ACC112 (cell line): ENCODE data around the gene ADAMTS1.

ENCODE experiments used
- H2AFZ ChIP-seq: fragments of 200-600 bp; sonication (generic); one replicate; pipeline ENCODE4 v1.6.0; 2017; ENCODE audit warnings: antibody characterized with exemption, low read length; ENCODE audit not compliant: unreplicated experiment
- H3K27ac ChIP-seq: fragments of 200-600 bp; sonication (generic); 2 replicates; pipeline ENCODE4 v1.5.1; 2014; ENCODE audit warnings: low read depth, mild to moderate bottlenecking, antibody characterized with exemption, low read length, moderate library complexity
- H3K27me3 ChIP-seq: fragments of 200-600 bp; sonication (generic); 2 replicates; pipeline ENCODE4 v1.6.1; 2014; ENCODE audit warnings: mild to moderate bottlenecking, antibody characterized with exemption, low read length, moderate library complexity, mixed read lengths; ENCODE audit not compliant: insufficient read depth
- H3K36me3 ChIP-seq: fragments of 200-600 bp; sonication (generic); 2 replicates; pipeline ENCODE4 v1.6.1; 2016; ENCODE audit warnings: mild to moderate bottlenecking, antibody characterized with exemption, low read length, moderate library complexity, mixed read lengths; ENCODE audit not compliant: insufficient read depth
- H3K4me1 ChIP-seq: fragments of 200-600 bp; sonication (generic); one replicate; pipeline ENCODE4 v1.6.1; 2016; ENCODE audit warnings: low read length, mixed read lengths; ENCODE audit not compliant: insufficient read depth, unreplicated experiment, control insufficient read depth
- H3K4me3 ChIP-seq: fragments of 200-600 bp; sonication (generic); 2 replicates; pipeline ENCODE4 v1.5.1; 2014; ENCODE audit warnings: mild to moderate bottlenecking, low read depth, low read length
- H3K79me2 ChIP-seq: fragments of 200-600 bp; sonication (generic); one replicate; pipeline ENCODE4 v1.6.0; 2016; ENCODE audit warnings: low read length; ENCODE audit not compliant: control insufficient read depth, unreplicated experiment, insufficient read depth

ADAMTS1 gene

GRCh38 chr21:26845066-26845758, at the start of gene ADAMTS1:
Gene ADAMTS1 (minus strand): TSS chr21:26845409. CDS start chr21:26844954, 455 bp downstream.
- Histone ChIP-seq H3K79me2 (peaks cover 33% of the 10 kb centered on the region), H3K4me3 (peak within 1 kb of the TSS; percentile 80), H3K27me3 (no peaks in the 10 kb centered on the region), H3K27ac (peak within 1 kb of the TSS; percentile 93), H3K4me1 (peaks cover 21% of the 10 kb centered on the region), H3K36me3 (peaks cover 19% of the 10 kb centered on the region), H2AFZ (peak within 1 kb of the TSS; percentile 53)

DNA sequence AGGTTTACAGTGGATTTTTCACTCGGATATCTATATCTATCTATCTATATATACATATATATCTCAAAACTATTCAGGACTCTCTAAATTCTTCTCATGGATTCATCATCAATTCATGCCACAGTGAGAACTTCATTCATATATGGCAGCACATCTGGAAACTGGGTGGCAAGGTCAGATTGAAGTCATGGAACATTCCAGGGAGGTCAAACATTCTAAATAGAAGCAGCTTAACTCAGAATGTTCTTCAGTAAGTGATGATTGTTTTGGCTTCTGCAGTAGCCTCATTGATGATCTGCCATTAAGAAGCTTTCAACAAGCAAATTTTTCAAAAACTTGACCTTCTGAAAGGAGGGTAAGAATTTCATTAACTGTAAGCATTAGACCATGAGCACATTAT, 46.9 kb upstream of the ADAMTS1 start:
- Histone ChIP-seq H3K27ac (no peak overlapping the region), H3K27me3 (no peaks in the 10 kb centered on the region), H2AFZ (no peak overlapping the region), H3K4me3 (no peak overlapping the region), H3K79me2 (no peaks in the 10 kb centered on the region), H3K36me3 (no peaks in the 10 kb centered on the region), H3K4me1 (no peaks in the 10 kb centered on the region)

- no peaks in the 10 kb centered on the region for H3K79me2 ChIP-seq
- H3K4me1 ChIP-seq = peaks cover under 1% of the 10 kb centered on the region
- H3K27me3 ChIP-seq = no peaks in the 10 kb centered on the region
- no peak overlapping the region for H3K27ac ChIP-seq
- H3K36me3 ChIP-seq = no peaks in the 10 kb centered on the region
- H3K4me3 ChIP-seq = no peak overlapping the region
- H2AFZ ChIP-seq = no peak overlapping the region
Observed at GRCh38 chr21:26888931-26889330, 43.7 kb upstream of the ADAMTS1 start.

DNA sequence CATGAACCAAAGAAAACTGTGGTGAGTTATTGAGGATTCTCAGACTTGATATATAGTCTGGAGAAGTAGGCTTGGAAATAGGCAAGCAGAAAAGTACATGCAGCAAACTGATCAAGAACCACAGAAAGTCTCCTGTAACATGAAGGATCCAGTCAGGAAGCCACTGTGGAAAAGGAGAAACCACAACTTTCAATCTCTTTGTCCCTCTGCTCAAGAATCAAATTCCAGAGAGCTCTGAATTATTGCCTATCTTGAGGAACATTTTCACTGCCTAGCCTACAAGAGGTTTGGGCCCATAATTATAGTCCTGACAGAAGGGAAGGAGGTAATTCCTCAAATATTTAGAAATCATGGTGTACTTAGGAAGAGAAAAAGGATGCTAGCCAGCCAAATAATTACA, 43.0 kb upstream of the ADAMTS1 start:
- Histone ChIP-seq H3K27ac (no peak overlapping the region), H3K4me1 (peaks cover 6% of the 10 kb centered on the region), H3K4me3 (no peak overlapping the region), H3K79me2 (no peaks in the 10 kb centered on the region), H3K36me3 (no peaks in the 10 kb centered on the region), H3K27me3 (no peaks in the 10 kb centered on the region), H2AFZ (no peak overlapping the region)

DNA sequence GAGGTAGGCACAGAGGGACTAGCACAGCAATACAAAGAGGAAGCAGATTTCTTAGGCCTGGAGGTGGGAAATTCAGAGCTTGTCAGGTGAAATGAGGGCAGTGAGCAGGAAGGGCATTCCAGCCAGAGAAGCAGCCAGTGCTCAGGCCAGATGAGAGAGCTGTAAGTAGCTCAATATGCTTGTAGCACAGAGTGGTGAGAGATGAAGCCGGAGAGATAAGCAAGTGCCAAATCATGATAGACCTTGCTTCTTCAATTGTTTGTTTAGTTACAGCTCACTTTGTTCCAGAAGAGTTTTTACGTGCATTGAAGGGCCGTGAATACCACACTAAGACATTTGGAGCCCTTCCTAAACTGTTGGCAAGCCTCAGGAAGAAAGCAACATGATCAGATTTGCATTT, 42.0 kb upstream of the ADAMTS1 start:
- no peaks in the 10 kb centered on the region for H3K79me2 ChIP-seq
- H3K27ac ChIP-seq = no peak overlapping the region
- H3K36me3 ChIP-seq = no peaks in the 10 kb centered on the region
- H3K27me3 ChIP-seq = no peaks in the 10 kb centered on the region
- H2AFZ ChIP-seq = no peak overlapping the region
- H3K4me1 ChIP-seq = peaks cover 6% of the 10 kb centered on the region
- H3K4me3 ChIP-seq = no peak overlapping the region

DNA sequence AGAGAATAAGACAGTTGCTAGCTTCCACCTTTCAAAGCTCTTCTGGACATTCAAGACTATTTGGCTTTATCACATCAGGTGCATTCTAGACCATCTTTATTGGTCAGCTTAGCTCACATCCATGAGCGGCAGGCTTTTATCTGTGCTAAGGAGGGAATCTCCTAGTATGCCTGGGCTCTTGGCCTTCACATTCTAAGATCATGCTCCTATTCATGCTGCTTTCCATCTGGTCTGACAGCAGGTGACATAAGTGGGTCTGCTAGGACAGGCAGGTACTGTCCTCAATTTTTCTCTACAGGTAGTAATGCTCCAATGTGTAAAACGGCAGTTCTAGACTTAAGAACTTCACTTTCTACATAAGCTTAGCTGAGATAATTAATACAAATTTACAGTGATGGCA, 39.2 kb upstream of the ADAMTS1 start:
- H2AFZ ChIP-seq = no peak overlapping the region
- no peaks in the 10 kb centered on the region for H3K36me3 ChIP-seq
- no peaks in the 10 kb centered on the region for H3K79me2 ChIP-seq
- no peaks in the 10 kb centered on the region for H3K27me3 ChIP-seq
- H3K27ac ChIP-seq = no peak overlapping the region
- H3K4me1 ChIP-seq = peaks cover 6% of the 10 kb centered on the region
- H3K4me3 ChIP-seq = no peak overlapping the region

DNA sequence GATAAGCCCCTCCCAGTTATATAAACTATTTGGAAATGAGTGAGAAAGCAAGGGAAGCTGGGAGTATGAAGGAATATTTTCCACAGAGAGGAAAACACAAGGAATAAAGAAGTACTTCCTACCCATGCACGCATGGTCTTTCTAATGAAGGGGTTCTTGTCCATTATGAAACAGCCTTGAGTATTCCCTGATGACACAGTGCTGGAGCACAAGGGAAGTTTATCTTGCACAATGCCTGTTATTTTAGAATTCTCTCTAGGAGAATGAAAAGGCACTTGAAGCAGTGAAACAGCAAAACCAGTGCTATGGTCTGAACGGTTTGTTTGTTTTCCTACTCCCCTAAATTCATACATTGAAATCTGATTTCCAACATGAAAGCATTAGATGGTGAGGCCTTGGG, 38.6 kb upstream of the ADAMTS1 start:
- Histone ChIP-seq H3K36me3 (no peaks in the 10 kb centered on the region), H2AFZ (no peak overlapping the region), H3K4me3 (no peak overlapping the region), H3K79me2 (no peaks in the 10 kb centered on the region), H3K27me3 (no peaks in the 10 kb centered on the region), H3K4me1 (peaks cover 6% of the 10 kb centered on the region), H3K27ac (no peak overlapping the region)

DNA sequence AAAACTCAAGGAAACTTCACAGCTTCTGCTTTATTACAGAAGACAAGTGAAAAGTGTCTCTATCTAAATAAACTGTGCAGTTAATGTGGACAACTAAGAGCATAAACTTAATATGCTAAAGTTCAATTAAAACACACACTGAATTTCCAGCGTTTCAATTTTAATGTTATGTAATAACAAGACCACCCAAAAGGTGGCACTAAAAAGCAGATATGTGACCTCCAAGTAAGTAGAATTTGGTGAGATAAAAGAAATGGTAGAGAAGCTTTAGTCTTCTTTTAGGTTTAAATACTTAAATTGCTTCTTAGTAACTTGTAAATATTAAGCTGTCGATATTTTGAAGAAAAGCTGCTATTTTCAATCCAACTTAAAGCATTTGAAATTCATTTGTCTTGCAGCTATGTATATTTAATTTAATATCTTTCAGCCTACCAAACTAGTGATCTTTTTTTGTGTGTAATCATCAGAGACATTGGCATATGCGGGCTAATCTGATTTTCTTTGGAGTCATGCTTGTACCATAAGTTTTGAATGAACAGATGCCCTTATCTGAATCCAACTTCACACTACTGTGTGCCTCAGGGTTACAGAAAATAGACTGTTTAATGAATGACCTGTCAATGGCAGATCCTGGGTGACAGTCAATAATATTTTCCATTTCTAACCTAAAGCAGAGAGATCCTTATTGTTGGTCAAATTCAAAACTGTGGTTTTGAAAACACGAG, 36.5 kb upstream of the ADAMTS1 start:
- peak overlapping the region; percentile 47 for H2AFZ ChIP-seq

GRCh38 chr21:26877018-26877417, 31.8 kb upstream of the ADAMTS1 start:
- Histone ChIP-seq H3K4me3 (peak overlapping the region; percentile 22; the same call in 1 of the 2 replicates), H3K27me3 (no peaks in the 10 kb centered on the region), H3K4me1 (no peaks in the 10 kb centered on the region), H2AFZ (peak overlapping the region; percentile 98), H3K27ac (no peak overlapping the region), H3K36me3 (0 out of 2 replicates have a peak, but pooled peaks cover 3% of the 10 kb centered on the region), H3K79me2 (no peaks in the 10 kb centered on the region)

More for the DNA sequence above, 36.5 kb upstream of the ADAMTS1 start:
- Histone ChIP-seq H3K4me3 (no peak overlapping the region), H3K27me3 (no peaks in the 10 kb centered on the region), H3K4me1 (peaks cover 6% of the 10 kb centered on the region), H3K36me3 (no peaks in the 10 kb centered on the region), H3K27ac (no peak overlapping the region), H3K79me2 (no peaks in the 10 kb centered on the region)

- H3K36me3 ChIP-seq = 0 out of 2 replicates have a peak, but pooled peaks cover 3% of the 10 kb centered on the region
- no peak overlapping the region for H2AFZ ChIP-seq
- no peaks in the 10 kb centered on the region for H3K4me1 ChIP-seq
- no peak overlapping the region for H3K4me3 ChIP-seq
- no peak overlapping the region for H3K27ac ChIP-seq
- H3K79me2 ChIP-seq = no peaks in the 10 kb centered on the region
- no peaks in the 10 kb centered on the region for H3K27me3 ChIP-seq
Observed at GRCh38 chr21:26874347-26874746, 29.1 kb upstream of the ADAMTS1 start.

DNA sequence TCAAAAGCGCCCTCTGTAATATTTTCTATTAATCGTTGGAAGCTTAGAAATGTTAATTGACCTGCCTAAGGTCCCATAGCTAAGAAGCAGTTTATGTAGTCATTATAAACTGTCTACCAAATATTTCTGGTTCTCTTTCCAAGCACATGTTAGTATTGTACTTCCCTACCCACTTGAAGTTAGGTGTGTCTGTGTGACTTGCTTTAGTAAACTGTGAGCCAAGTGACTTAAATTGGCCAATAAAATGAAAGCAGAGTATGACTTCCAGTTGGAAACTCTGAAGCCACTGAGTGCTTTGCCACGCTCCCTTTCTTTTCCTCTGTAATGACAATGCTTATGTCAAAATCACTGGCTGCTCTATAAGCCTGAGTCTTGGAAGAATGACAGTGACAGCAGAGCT, 20.6 kb upstream of the ADAMTS1 start:
- no peak overlapping the region for H2AFZ ChIP-seq
- no peaks in the 10 kb centered on the region for H3K36me3 ChIP-seq

More for the DNA sequence above, 20.6 kb upstream of the ADAMTS1 start:
- H3K27ac ChIP-seq = no peak overlapping the region
- H3K4me1 ChIP-seq = no peaks in the 10 kb centered on the region
- no peak overlapping the region for H3K4me3 ChIP-seq
- no peaks in the 10 kb centered on the region for H3K79me2 ChIP-seq
- no peaks in the 10 kb centered on the region for H3K27me3 ChIP-seq
